GM12801 (cell line): ENCODE measurements around the gene MTSS2.

Source experiments
- CTCF ChIP-seq: IDR thresholded peaks from one replicate; pipeline ENCODE4 v1.5.1; 2011; ENCODE audit warnings: control low read depth; ENCODE audit not compliant: insufficient read length; ENCODE audit errors: extremely low read depth

The MTSS2 gene

GRCh38 chr16:70653406-70653805 is 32.4 kb downstream of the MTSS2 start:
- no peak for TF ChIP-seq CTCF

DNA sequence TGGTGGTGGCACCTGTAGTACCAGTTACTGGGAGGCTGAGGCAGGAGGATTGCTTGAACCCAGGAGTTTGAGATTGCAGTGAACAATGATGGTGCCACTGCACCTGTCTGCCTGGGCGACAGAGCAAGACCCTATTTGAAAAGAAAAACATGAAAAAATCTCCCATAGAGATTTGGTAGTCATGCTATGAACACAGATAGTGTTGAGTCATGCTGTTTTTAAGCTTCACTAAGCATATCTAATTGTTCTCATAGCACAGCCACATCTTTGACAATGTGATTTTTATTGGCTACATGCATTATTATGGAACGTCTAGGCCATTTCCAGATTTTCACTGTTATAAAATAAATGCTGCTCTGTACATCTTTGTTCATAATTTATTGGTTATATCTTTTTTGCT is 33.5 kb downstream of the MTSS2 start:
- TF ChIP-seq CTCF = no peak

GRCh38 chr16:70651524-70651923 is 34.3 kb downstream of the MTSS2 start:
- no peak for TF ChIP-seq CTCF

- no peak for TF ChIP-seq CTCF
These were observed 35.6 kb downstream of the MTSS2 start for GRCh38 chr16:70650216-70650615.

- no peak for TF ChIP-seq CTCF
These were observed 36.6 kb downstream of the MTSS2 start for GRCh38 chr16:70649300-70649699.

GRCh38 chr16:70648606-70649005 is 37.2 kb downstream of the MTSS2 start:
- TF ChIP-seq CTCF = no peak

DNA sequence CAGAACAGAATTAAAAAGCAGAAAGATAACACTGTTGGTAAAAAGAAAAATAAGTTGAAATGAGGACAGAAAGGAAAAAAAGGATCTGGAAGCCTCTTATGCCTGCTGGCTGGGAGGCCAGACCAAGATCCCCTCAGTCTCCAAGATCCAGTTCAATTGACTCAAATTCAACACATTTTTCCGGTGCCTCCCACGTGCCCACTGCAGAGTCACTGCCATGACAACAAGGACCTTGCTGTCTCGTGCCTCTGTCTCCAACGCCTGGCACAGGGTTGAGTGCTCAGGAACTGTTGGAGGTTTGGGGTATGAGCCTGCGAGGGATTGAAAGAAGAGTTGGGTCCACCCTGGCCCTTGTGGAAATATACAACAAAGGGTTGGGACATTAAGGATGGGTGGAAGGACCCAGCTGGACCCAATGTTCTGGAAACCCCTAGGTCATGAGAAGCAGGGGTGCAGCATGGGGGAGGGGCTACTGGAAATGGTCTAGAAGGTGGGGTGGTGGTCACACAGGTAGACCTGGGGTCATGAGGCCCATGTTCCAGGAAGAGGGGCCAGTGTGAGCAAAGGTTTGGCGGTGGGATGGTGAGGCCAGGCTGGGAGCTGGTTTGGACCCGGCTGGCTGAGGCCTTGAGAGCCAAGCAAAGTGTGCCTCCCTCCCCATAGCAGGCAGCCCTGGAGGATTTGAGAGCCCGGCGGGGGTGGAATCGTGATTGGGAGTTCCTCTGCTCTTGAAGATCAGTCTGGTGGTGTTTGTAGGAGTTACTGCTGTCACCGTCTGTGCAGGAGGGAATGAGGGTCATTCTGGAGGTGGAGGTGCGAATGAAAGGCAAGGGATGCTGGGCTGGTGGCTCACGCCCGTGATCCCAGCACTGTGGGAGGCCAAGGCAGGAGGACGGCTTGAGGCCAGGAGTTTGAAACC is 38.2 kb downstream of the MTSS2 start:
- TF ChIP-seq CTCF = no peak
